ENCODE data around the gene VASP. TPM values are rescaled to one million over a fixed set of nuclear protein-coding genes. Genes with fewer than 3 reads are reported as not detected.

Gene VASP
- total and polyA plus RNA-seq, 2 of the 4 experiments (the other 2 are of a cell fraction) = 61.1 to 88.8 TPM

DNA sequence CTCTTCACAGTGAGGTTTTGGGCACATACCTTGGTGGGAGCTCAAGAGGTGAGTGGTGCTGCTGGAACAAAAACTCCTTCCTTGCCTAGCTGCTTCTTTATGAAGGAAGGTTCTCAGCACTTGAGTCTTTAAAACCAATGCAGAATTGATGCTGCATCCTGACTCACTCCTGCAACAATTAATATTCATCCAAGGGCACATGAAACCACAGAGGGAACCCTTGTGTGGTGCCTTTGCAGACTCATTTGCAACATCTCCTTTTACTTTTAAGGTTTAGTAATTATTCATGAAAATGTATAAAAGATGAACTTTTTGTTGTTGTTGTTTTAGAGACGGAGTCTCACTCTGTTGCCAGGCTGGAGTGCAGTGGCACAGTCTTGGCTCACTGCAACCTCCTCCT is 47.2 kb downstream of the VASP start:
- Histone ChIP-seq H2AK5ac (ENCODE audit: low read depth, low read length) (no peak overlapping the region), H2AFZ (replicated peaks; ENCODE audit: low read length, poor library complexity) (no peak overlapping the region), H2BK5ac (ENCODE audit: low read depth, low read length, poor library complexity, severe bottlenecking) (no peak overlapping the region), H3K36me3 (ENCODE audit: control insufficient read depth, insufficient read depth, low read length) (peaks cover 5% of the 10 kb centered on the region), H3K23ac (ENCODE audit: low read depth, low read length) (no peak overlapping the region), H3K9me3 (ENCODE audit: control insufficient read depth, insufficient read depth, low read length) (no peaks in the 10 kb centered on the region), H3K4me1 (ENCODE audit: control insufficient read depth, insufficient read depth, low read length) (no peaks in the 10 kb centered on the region), H3K27me3 (ENCODE audit: control insufficient read depth, insufficient read depth, low read length) (no peaks in the 10 kb centered on the region), H2BK15ac (ENCODE audit: low read depth, low read length) (no peak overlapping the region), H3K4me3 (ENCODE audit: insufficient read depth, low read depth, low read length) (no peak overlapping the region), H2BK120ac (ENCODE audit: low read depth, low read length) (no peak overlapping the region), H2BK20ac (ENCODE audit: low read depth, low read length) (no peak overlapping the region), H4K8ac (ENCODE audit: low read depth in 2 of 2, low read length in 2 of 2) (no peak overlapping the region), H3K4me2 (ENCODE audit: low read depth, low read length) (no peak overlapping the region), H3K4ac (ENCODE audit: low read depth, low read length) (no peak overlapping the region), H4K20me1 (ENCODE audit: insufficient read depth, low read length) (0 out of 2 replicates have a peak, but pooled peaks cover 2% of the 10 kb centered on the region), H2AK9ac (replicated peaks; ENCODE audit: low read depth, low read length, poor library complexity) (no peak overlapping the region), H3K79me1 (ENCODE audit: low read depth in 1 of 2, low read length in 2 of 2) (peaks cover 0 to 8% of the 10 kb centered on the region in 2 experiments; a peak in 2 of 4 replicates), H4K5ac (ENCODE audit: low read depth, low read length) (no peak overlapping the region), H3K18ac (ENCODE audit: low read depth, low read length) (no peak overlapping the region), H3K14ac (replicated peaks; ENCODE audit: low read depth, low read length) (no peak overlapping the region), H3K56ac (ENCODE audit: extremely low read depth, insufficient read depth, low read length) (no peak overlapping the region; the same call in 1 of the 2 replicates), H3K9me1 (ENCODE audit: insufficient read depth, low read length) (no peaks in the 10 kb centered on the region), H4K91ac (ENCODE audit: insufficient read depth, low read depth, low read length) (no peak overlapping the region), H3K9ac (ENCODE audit: low read depth, low read length) (no peak overlapping the region; the same call in 1 of the 2 replicates), H3K27ac (ENCODE audit: insufficient read depth, low read length) (no peak overlapping the region)
- ChIA-PET CTCF (no interaction called here), POLR2A (ENCODE audit: unreplicated experiment) (no interaction called here)
- DNase-seq (no peak), ATAC-seq (ENCODE audit: low read depth) (no peak)
- TF ChIP-seq CHD1 (IDR thresholded peaks at IDR 0.05; ENCODE audit: low read depth, low read length) (no peak), POLR2A (IDR thresholded peaks at IDR 0.05; ENCODE audit: low read depth, low read length) (no peak), SMC3 (IDR thresholded peaks at IDR 0.05; ENCODE audit: low read depth, low read length) (no peak), RFX5 (IDR thresholded peaks at IDR 0.05; ENCODE audit: low read depth, low read length) (no peak), CEBPB (IDR thresholded peaks at IDR 0.05; ENCODE audit: low read depth, low read length) (no peak), MAFK (IDR thresholded peaks at IDR 0.05; ENCODE audit: low read depth, low read length) (no peak), RAD21 (IDR thresholded peaks at IDR 0.05; ENCODE audit: low read length) (no peak), RCOR1 (IDR thresholded peaks at IDR 0.05; ENCODE audit: insufficient replicate concordance, low read length) (no peak)
- no TSS peak for BruUV-seq (replicated peaks)
- WGBS, 2 experiments (ENCODE audit: extremely low coverage in 2 of 2, insufficient read length in 1 of 2) = no CpG with 5 or more reads among the region's 1 CpG
- intact Hi-C loops (cut with micrococcal nuclease) = no loop called here
- in situ Hi-C loops (cut with MboI; ENCODE audit: low sequenced_read_pairs) = no loop called here
- dilution Hi-C loops (cut with HindIII; ENCODE audit: low sequenced_read_pairs, unreplicated experiment) = no loop called here

All from IMR-90 (cell line).